Ureter (tissue), 1 donor: Measurements from ENCODE around the gene ZSCAN5B. TPM values are rescaled to one million over a fixed set of nuclear protein-coding genes. Genes with fewer than 3 reads are reported as not detected.

Experiments used
- DNase-seq: peaks from one replicate; pipeline ENCODE4 v3.0.0-alpha.2; 2020; ENCODE audit warnings: low spot score
- total RNA-seq: library from RNA; stranded (reverse); gene quantifications from one replicate; pipeline ENCODE4 v1.2.4, GENCODE V29; 2023
- donor health status: DM: yes; HTN: yes; CAD: no.

ZSCAN5B gene
- total RNA-seq, 1 donor from 2014 or later, result not detected

GRCh38 chr19:56145698-56146097 lies 51.9 kb downstream of the ZSCAN5B start:
- DNase-seq, result no peak

DNA sequence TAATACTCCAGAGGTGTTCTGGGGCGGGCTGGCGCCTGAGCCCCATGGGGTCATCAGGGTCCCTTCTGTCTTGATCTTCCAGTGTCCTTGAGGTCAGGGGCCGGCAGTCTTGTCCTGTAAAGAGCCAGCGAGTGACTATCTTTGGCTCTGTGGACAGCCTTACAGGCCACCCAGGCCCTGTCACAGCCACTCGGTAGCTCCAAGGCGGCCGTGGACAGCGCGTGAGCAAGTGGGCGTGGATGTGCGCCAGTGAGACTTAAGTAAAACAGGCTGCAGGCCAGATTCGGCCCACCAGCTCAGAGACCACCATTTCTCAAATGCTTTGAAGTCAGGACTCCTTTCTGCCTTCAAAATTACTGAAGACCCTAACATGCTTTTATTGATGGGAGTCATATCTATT lies 52.8 kb downstream of the ZSCAN5B start:
- DNase-seq, result no peak

DNA sequence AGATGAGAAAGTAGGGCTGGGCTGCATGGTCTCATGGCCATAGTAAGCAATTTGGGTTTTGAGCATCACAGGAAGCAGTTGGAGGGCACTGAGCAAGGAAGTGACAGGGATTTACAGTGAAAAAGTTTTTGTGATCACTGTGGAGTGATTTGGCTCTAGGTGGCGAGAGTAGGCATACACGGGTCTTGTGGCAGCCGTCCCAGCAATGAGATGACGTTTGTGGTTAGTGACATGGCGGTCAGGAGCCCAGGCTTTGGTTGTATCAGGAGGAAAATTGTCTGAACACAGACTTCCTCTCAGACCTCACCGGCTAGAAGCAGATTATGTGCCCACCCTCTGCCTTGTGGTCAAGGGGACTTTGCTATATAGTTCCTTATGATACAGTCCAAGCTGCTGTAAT lies 53.2 kb downstream of the ZSCAN5B start:
- DNase-seq, result no peak

GRCh38 chr19:56142897-56143434 lies 54.6 kb downstream of the ZSCAN5B start:
- DNase-seq, result no peak

- no peak for DNase-seq
These were observed 55.3 kb downstream of the ZSCAN5B start for GRCh38 chr19:56142087-56142787.

GRCh38 chr19:56141417-56141993 lies 56.1 kb downstream of the ZSCAN5B start:
- no peak for DNase-seq

DNA sequence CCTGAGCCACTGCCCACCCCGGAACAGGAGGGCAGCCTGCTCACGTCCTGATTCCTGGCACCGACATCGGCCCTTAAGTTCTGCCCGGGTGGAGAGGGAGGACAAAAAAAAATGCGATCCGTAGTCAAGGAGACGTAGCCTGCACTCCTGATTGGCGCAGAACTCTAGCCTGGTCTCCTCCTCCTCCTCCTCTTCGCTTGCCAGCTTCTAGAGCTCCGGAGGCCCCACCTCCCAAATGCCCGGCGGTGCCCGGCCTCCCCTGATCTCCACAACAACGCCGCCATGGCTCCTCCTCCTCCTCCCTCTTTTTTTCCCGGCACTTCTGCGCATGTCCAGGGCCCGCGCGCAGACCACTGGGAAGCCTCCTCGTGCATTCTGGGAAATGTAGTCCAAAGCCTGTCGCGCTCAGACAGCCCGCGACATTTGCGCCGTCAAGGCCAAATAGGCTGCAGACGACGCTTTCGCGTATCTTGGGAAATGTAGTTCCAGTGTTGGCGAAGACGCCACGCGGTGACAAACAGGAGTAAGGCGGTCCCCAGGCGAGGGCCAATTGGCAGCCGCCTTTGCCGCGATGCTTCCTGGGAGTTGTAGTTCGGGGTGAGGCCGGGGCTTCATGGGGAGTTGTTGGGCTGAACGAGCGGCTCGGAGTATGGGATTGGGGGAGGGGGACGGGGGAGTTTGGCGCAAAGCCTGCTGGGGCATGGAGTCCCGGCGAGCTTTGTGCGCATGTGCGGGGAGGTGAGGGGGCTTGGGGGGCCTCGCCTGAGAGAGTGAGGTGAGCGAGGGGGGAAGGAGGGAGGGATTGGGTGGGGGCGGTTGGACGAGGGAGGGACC lies 56.8 kb downstream of the ZSCAN5B start, which contains the start of gene ZNF444:
Gene ZNF444, plus strand, starts transcription at position 705 of the 834 bp plus-strand sequence. CDS start 5,625 bp downstream, outside the sequence.
- DNase-seq, result peak; percentile 100

- DNase-seq, result no peak
These were observed 57.6 kb downstream of the ZSCAN5B start for GRCh38 chr19:56139847-56140582.

Other genes with a start within 250 kb of the ZSCAN5B start
- not detected for gene NLRP8, start 250.0 kb downstream of the ZSCAN5B start, total RNA-seq
- gene NLRP5, start 211.0 kb downstream of the ZSCAN5B start, total RNA-seq, result not detected
- 32.4 TPM for gene ZNF787, start 76.5 kb downstream of the ZSCAN5B start, total RNA-seq
- 25.8 TPM for gene ZNF444, start 56.5 kb downstream of the ZSCAN5B start, total RNA-seq
- gene GALP, start 21.8 kb downstream of the ZSCAN5B start, total RNA-seq, result not detected
- gene ZSCAN5C, start 4.5 kb upstream of the ZSCAN5B start, total RNA-seq, result not detected
- not detected for gene EDDM13, start 75.0 kb upstream of the ZSCAN5B start, total RNA-seq
- gene ZSCAN5A, start 117.1 kb upstream of the ZSCAN5B start, total RNA-seq, result 31.1 TPM
- gene ZNF582, start 195.8 kb upstream of the ZSCAN5B start, total RNA-seq, result 5.6 TPM
- 9.7 TPM for gene ZNF583, start 206.5 kb upstream of the ZSCAN5B start, total RNA-seq